HG02981 (cell line): ENCODE measurements around the gene SUCLA2.
"Not testable (repeated sequence)": the region's sequence is repeated elsewhere in the genome, so short reads cannot be mapped to it uniquely, and the experiment has no call there.

ENCODE experiments used
- ATAC-seq: cut with Tn5 transposase; IDR thresholded peaks from one replicate; pipeline ENCODE4 v1.9.1; 2021; ENCODE audit warnings: mild to moderate bottlenecking, moderate library complexity; ENCODE audit not compliant: unreplicated experiment

SUCLA2 gene

DNA sequence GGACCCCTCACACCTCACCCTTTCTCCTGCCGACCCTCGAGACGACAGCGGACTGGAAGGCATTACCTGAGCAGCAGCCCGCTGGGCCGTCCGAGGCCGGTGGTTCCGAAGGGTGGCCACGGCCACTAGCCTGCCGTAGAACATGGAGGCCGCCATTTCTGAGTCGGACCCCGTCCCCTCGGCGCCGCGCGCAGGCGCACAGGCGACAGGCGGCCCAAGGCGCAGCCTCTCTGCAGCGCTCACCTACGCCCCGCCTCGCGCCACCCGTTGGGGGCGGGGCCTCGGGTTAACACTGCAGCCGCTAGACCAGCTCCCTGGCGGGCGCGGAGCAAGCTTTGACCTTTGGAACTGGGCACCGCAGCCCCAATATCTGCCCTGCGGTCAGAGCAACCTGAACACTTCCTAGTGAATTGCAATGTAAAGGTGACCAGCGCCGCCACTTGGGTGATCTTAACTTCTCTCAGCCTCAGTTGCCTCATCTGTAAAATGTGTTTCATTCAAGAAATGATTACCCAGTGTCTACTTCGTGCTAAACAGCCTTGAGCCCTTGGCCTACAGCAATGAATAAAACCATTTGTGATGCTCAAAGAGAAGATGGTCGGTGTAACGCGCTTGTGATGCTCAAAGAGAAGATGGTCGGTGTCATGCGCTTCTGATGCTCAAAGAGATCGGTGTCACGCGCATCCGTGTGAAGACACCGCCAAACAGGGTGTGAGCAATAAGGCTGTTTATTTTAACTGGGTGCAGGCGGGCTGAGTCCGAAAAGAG is at the start of gene SUCLA2:
SUCLA2 (minus strand) TSS at position 160 of the 768 bp plus-strand sequence; CDS start at position 156, 4 bp downstream.
- peak; percentile 99 for ATAC-seq

DNA sequence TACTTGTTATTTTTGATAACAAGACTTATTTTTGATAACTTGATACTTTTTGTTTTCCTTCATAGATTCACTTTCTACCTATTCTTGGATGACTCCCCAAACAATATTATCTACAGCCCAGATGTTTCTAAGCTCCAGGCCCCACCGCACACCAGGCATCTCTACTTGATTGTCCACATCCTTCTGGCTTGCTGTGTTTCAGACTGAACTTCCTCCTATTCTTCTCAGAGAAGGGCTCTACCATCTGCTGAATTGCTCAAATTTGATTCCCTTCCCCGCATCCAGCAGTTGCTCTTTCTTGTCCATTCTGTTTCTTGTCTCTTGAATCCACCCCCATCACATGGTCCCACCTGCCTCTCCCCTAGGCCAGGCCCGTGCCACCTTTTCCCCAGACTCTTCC is 49.5 kb upstream of the SUCLA2 start:
- no peak for ATAC-seq

GRCh38 chr13:48043789-48044503 is 42.9 kb upstream of the SUCLA2 start:
- no peak for ATAC-seq

GRCh38 chr13:48042894-48043293 is 41.8 kb upstream of the SUCLA2 start:
- no peak for ATAC-seq

DNA sequence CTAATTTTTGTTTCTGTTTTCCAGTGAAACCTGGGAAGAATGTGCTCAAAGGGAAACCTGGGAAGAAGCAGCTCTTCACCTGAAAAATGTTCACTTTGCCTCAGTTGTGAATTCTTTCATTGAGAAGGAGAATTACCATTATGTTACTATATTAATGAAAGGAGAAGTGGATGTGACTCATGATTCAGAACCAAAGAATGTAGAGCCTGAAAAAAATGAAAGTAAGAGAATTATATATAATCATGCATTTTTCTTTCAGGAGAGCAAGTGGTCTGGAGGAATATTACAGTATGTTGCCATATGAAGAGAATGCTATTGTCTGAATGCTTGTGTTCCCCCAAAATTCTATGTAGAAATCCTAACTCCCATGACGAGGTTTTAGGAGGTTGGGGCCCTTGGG is 39.8 kb upstream of the SUCLA2 start:
- ATAC-seq = no peak

GRCh38 chr13:48040049-48040448 is 39.0 kb upstream of the SUCLA2 start:
- no peak for ATAC-seq

- no peak for ATAC-seq
Measured at GRCh38 chr13:48038761-48039160, 37.7 kb upstream of the SUCLA2 start.

DNA sequence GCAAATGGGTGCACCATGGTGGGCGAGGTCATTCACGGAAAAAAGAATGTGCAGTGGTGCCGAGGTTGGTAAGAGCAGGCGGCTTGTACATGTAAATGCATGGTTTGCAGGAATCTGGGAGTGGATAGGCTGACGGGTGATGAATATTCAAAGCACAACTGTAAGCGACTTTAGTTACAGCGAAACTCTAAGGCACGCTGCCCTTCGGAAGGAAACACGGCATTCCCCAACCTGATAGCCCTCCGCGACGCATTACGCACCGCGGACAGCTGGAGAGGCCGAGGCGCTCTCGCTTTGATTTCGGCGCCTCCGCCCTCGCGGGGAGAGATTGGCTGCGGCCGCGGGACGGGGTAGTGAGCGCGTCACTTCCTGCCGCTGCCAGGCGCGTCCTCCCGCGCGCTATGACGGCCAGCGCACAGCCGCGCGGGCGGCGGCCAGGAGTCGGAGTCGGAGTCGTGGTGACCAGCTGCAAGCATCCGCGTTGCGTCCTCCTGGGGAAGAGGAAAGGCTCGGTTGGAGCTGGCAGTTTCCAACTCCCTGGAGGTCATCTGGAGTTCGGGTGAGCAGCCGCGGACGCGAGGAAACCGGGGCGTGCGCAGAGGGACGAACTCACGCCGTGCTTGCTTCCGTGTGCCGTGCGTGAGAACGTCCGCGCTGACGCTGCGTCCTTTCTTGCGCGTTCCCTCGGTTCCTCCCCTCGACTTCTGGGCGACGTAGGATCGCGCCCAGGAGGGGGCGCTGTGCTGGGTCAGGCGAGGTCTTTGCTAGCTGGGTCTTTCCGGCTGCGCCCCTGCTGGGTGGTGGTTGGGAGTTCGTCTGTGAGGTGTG is 36.5 kb upstream of the SUCLA2 start, which contains the start of gene NUDT15:
NUDT15 (plus strand) TSS at position 381 of the 828 bp plus-strand sequence; CDS start at position 402, 21 bp downstream.
- ATAC-seq = peak; percentile 91

GRCh38 chr13:48029859-48030258 is 28.8 kb upstream of the SUCLA2 start:
- ATAC-seq = no peak

- no peak for ATAC-seq
Measured at GRCh38 chr13:48028066-48028465, 27.0 kb upstream of the SUCLA2 start.

- no peak for ATAC-seq
Measured at GRCh38 chr13:48019796-48020195, 18.7 kb upstream of the SUCLA2 start.

- ATAC-seq = no peak
Measured at GRCh38 chr13:48018637-48019036, 17.6 kb upstream of the SUCLA2 start.

DNA sequence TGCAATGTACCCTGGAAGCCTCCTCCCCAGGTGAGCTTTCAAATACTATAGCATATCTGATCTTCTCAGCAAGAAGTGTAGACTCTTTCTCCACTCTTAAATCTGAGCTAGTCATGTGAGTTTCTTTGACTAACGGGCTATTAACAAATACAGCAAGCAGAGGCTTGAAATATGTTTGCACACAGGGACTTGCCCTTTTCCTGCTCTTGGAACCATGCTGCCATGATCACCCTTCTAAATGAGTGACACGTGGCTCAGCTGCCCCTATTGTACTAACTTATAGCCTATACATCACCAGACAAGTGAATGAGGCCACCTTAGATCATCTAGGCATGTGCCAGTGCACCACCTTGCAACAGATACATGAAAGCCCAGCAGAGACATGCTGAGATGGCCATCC is 13.3 kb upstream of the SUCLA2 start:
- no peak for ATAC-seq

- ATAC-seq = no peak
Measured at GRCh38 chr13:48012668-48013067, 11.6 kb upstream of the SUCLA2 start.

- no peak for ATAC-seq
Measured at GRCh38 chr13:48010698-48011097, 9.6 kb upstream of the SUCLA2 start.

DNA sequence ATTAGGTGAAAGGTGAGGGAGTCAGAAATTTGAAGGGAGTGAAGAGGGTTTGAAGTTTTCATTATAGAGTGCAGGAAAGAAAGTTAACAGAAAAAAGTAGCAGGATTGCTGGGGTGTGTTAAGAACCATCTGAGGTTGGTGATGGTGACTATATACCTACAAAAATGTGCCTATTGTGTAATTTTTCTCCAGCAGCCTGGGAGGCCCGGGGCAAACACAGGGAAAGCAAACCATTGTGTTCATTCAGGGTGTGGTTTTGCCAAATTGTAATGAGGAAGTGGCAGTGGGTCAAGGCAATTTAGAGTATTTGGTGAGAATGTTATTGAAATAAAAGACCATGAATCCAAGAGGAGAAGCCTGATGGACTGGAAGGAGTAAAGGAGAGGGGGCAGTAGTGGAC is 8.2 kb upstream of the SUCLA2 start:
- no peak for ATAC-seq

DNA sequence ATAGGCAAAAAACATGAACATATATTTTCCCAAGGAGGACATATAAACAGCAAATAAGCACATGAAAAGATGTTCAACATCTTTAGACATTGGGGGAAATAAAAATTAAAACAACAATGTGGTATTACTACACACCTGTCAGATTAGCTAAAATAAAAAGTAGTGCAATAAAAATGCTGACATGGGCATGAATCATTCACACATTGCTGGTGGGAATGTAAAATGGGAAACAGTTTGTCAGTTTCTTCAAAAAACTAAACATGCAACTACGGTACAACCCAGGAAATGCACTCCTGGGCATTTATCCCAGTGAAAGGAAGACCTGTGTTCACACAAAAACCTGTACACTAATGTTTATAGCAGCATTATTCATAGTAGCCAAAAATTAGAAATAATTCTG is 5.3 kb upstream of the SUCLA2 start:
- no peak for ATAC-seq

- no peak for ATAC-seq
Measured at GRCh38 chr13:48004201-48004600, 3.1 kb upstream of the SUCLA2 start.

DNA sequence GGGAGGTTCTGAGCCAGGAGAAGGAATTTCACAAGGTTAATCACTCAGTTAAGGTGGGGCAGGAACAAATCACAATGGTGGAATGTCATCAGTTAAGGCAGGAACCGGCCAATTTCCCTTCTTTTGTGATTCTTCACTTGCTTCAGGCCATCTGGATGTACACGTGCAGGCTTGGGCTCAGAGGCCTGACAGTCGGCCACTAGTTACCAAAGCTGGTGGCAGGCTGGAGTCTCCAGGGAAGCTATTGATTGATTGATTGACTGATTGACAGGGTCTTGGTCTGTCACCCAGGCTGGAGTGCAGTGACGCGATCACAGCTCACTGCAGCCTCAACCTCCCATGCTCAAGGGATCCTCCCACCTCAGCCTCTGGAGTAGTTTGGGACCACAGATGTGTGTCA is 926 bp upstream of the SUCLA2 start:
- ATAC-seq = not testable (repeated sequence)

GRCh38 chr13:48000559-48001113 is 437 bp downstream of the SUCLA2 start:
- peak; percentile 34 for ATAC-seq

- ATAC-seq = no peak
Measured at GRCh38 chr13:47999973-48000372, 1.1 kb downstream of the SUCLA2 start.
